Psoas muscle (tissue), 8 donors: ENCODE data around the gene PTPRD. TPM values are rescaled to one million over a fixed set of nuclear protein-coding genes. Genes with fewer than 3 reads are reported as not detected.

ENCODE experiments used
- ATAC-seq, 4 donors: fragments of 200-7000 bp; cut with Tn5 transposase; one replicate each; pipeline ENCODE4 v1.9.1; 2020; ENCODE audit warnings: moderate library complexity in 3 of 4, mild to moderate bottlenecking in 2 of 4
- DNase-seq, 2 donors: peaks; one replicate each; pipeline ENCODE4 v3.0.0-alpha.2; 2020
- H3K27ac ChIP-seq: fragments of 200-600 bp; one replicate; pipeline ENCODE4 v1.8.0; 2022
- H3K27me3 ChIP-seq, 3 donors: fragments of 200-600 bp in 1 of 3; one replicate each; pipeline versions ENCODE4 v1.6.1 to v1.8.0; 2013 to 2022; ENCODE audit warnings: low read length in 2 of 3, mild to moderate bottlenecking in 2 of 3, moderate library complexity in 1 of 3; ENCODE audit not compliant: insufficient read depth in 3 of 3
- H3K36me3 ChIP-seq, 2 donors: fragments of 200-600 bp in 1 of 2; one replicate each; pipeline versions ENCODE4 v1.6.1 to v1.8.0; 2013 to 2022; ENCODE audit warnings: low read depth in 1 of 2, mild to moderate bottlenecking in 1 of 2, moderate library complexity in 1 of 2; ENCODE audit not compliant: insufficient read depth in 1 of 2
- H3K4me1 ChIP-seq: fragments of 200-600 bp; one replicate; pipeline ENCODE4 v1.8.0; 2022
- H3K4me3 ChIP-seq: fragments of 200-600 bp; one replicate; pipeline ENCODE4 v1.8.0; 2022; ENCODE audit warnings: mild to moderate bottlenecking
- H3K9me3 ChIP-seq: fragments of 200-600 bp; one replicate; pipeline ENCODE4 v1.8.0; 2022
- WGBS, 3 donors: extraction: QIAGEN DNeasy Blood & Tissue Kit; methylation state at CpG; one replicate each; pipeline versions ENCODE4 v1.1.6 to v1.1.7; 2013; 5-methylcytosine and 5-hydroxymethylcytosine counted together
- intact Hi-C, 2 donors: fragments of 100-400 bp; cut with DNase I; formaldehyde crosslinking; loops; one replicate each; pipeline versions ENCODE4 v1.11.0 to v1.14.2; 2022
- polyA plus RNA-seq, 3 donors: library from polyadenylated mRNA; stranded (reverse); fragments of 200-250 nt; gene quantifications; one replicate each; pipeline ENCODE4 v1.2.3, GENCODE V29; 2013
- total RNA-seq, 4 donors: library from RNA; stranded (reverse); fragmentation: NEBNext Ultra II Directional in 2 of 4; extraction: Animal tissue kit (Norgen Biotek cat#: 25700) in 2 of 4; gene quantifications; one replicate each; pipeline versions ENCODE4 v1.2.1 to v1.2.4, GENCODE V29; 2021 to 2023
- TF ChIP-seq, protein P1 (sequence below): fragments of 200-600 bp; IDR thresholded peaks from one replicate; pipeline ENCODE4 v1.8.0; 2022; ENCODE audit warnings: antibody characterized with exemption
- donor health status: healthy with polysubstance abuse.
- donor health status: DM: no; HTN: no; CAD: no; lungs with moderate emphysema.
- donor health status: Bipolar disorder and iron deficiency.
- donor health status: healthy.
- donor health status: DM: yes; HTN: yes; CAD: no.
- donor health status: DM: no; HTN: no; CAD: no.
- donor health status: DM: no; HTN: no; CAD: no.
- donor health status: DM: yes; HTN: yes; CAD: no.

The PTPRD gene
- total and polyA plus RNA-seq, 7 donors = 0.44 to 3.1 (median 0.91) TPM

DNA sequence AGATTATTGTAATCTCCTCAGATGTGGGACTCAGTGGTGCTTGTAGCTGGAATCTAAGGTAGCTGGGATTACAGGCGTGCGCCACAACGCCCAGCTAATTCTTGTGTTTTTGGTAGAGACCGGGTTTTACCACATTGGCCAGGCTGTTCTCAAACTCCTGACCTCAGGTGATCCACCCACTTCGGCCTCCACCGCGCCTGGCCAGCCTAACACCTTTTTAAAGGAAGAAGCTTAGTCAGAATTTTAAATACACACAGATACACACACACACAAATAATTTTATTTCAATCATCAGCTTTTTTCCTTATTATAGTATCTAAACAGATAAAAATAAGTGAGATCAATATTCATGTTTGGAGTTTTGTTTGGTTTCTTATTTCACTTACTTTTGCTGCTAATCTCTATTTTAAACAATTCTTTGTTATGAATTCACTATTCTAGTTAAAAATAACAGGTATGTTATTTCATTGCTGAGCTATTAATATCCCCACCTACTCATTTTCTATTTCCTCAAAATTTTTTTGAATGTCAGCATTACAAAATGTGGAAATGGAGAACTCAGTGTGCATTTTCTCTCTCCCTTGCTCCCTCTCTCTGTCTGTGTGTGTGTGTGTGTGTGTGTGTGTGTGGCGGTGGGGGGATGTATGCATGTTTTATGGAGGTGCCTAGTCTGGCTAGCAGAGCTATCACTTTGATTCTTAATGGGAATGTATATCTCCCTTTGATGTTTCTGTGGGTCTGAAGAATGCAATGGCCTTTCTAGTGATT is 1852.6 kb downstream of the PTPRD start:
- TF ChIP-seq, protein P1, sequence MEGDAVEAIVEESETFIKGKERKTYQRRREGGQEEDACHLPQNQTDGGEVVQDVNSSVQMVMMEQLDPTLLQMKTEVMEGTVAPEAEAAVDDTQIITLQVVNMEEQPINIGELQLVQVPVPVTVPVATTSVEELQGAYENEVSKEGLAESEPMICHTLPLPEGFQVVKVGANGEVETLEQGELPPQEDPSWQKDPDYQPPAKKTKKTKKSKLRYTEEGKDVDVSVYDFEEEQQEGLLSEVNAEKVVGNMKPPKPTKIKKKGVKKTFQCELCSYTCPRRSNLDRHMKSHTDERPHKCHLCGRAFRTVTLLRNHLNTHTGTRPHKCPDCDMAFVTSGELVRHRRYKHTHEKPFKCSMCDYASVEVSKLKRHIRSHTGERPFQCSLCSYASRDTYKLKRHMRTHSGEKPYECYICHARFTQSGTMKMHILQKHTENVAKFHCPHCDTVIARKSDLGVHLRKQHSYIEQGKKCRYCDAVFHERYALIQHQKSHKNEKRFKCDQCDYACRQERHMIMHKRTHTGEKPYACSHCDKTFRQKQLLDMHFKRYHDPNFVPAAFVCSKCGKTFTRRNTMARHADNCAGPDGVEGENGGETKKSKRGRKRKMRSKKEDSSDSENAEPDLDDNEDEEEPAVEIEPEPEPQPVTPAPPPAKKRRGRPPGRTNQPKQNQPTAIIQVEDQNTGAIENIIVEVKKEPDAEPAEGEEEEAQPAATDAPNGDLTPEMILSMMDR = no peak
- no peaks in the 10 kb centered on the region for H3K9me3 ChIP-seq
- no peak overlapping the region for H3K4me3 ChIP-seq
- no peak for DNase-seq
- H3K27ac ChIP-seq = no peak overlapping the region
- no peaks in the 10 kb centered on the region for H3K36me3 ChIP-seq
- intact Hi-C loops = no loop called here
- no peaks in the 10 kb centered on the region for H3K4me1 ChIP-seq
- 89 to 97% (median 93%) methylated on average over 8 of the region's 8 CpGs for WGBS, 3 donors
- H3K27me3 ChIP-seq = no peaks in the 10 kb centered on the region
- ATAC-seq = no peak

DNA sequence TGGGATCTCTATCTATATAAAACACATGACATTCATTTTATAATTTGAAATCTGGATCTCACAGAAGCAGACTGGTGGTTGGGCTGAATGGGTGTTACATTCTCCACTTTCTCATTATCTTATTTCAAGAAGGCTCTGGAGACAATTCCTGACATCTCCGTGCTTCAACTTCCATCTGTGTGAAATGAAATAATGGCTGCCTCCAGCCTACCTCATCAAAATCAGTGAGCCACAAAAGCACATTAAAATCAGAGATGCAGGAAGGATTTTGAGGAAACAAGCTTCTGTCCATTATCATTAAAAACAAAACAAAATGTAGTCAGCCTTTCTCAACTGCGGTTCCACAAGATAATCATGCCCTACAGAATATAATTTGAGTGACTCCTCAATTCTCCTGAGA is 1854.9 kb downstream of the PTPRD start:
- WGBS, 3 donors = 62 to 72% (median 70%) methylated on average over 2 of the region's 2 CpGs
- Histone ChIP-seq H3K9me3 (no peaks in the 10 kb centered on the region), H3K36me3 (no peaks in the 10 kb centered on the region), H3K27ac (no peak overlapping the region), H3K4me3 (no peak overlapping the region), H3K27me3 (no peaks in the 10 kb centered on the region), H3K4me1 (no peaks in the 10 kb centered on the region)
- intact Hi-C loops = no loop called here
- TF ChIP-seq, protein P1 = no peak
- DNase-seq (no peak), ATAC-seq (no peak)

DNA sequence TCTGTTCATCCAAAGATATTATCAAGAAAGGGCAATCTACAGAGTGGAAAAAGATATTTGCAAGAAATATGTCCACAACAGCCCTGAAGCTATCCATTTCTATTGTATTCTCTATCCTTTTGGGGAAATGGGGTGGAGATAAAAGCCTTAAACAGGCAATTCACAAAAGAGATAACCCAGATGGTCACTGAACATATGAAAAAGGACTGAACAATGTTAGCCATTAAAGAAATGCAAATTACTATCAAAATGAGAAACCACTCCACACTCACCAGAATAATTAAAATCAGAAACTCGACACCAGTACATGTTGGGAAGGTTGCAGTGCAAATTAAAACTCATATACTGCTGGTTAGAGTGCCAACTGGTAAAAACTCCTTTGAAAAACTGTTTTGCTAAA is 1858.1 kb downstream of the PTPRD start:
- H3K36me3 ChIP-seq = no peaks in the 10 kb centered on the region
- H3K4me3 ChIP-seq = no peak overlapping the region
- no peak overlapping the region for H3K27ac ChIP-seq
- H3K4me1 ChIP-seq = no peaks in the 10 kb centered on the region
- DNase-seq (no peak), ATAC-seq (no peak)
- no peaks in the 10 kb centered on the region for H3K9me3 ChIP-seq
- 89 to 93% (median 90%) methylated on average over 1 of the region's 1 CpG for WGBS, 3 donors
- TF ChIP-seq, protein P1 = no peak
- no peaks in the 10 kb centered on the region for H3K27me3 ChIP-seq
- intact Hi-C loops = no loop called here

DNA sequence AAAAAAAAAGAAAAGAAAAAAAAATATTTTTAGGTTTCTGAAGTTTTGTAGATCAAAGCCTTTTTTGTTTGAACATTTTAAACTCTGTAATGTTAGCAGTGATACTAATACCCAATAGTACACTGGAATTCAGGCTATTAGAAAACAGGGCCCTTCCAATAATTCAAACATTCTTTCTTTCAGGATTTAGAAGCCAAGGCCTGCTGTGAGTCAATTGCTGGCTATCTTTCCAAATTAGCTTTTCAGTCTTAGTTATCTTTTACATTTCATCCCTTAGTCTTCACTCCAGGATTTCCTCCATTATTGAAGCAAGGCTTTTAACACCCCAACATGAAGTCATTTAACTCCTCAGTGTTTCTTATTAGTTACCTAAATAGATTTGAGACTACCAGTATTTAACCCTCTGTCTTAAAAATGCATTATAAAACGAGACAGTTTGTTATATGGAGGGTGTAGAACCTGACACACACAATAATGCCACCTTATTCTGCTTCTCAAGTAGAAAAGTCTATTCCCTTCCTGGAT is 1861.3 kb downstream of the PTPRD start:
- no peaks in the 10 kb centered on the region for H3K9me3 ChIP-seq
- TF ChIP-seq, protein P1 = no peak
- H3K27me3 ChIP-seq = no peaks in the 10 kb centered on the region
- no peak overlapping the region for H3K27ac ChIP-seq
- ATAC-seq (no peak), DNase-seq (no peak)
- no peaks in the 10 kb centered on the region for H3K4me1 ChIP-seq
- intact Hi-C loops = no loop called here
- WGBS, 3 donors = 61 to 72% (median 64%) methylated on average over 1 of the region's 1 CpG
- H3K36me3 ChIP-seq = no peaks in the 10 kb centered on the region
- no peak overlapping the region for H3K4me3 ChIP-seq

DNA sequence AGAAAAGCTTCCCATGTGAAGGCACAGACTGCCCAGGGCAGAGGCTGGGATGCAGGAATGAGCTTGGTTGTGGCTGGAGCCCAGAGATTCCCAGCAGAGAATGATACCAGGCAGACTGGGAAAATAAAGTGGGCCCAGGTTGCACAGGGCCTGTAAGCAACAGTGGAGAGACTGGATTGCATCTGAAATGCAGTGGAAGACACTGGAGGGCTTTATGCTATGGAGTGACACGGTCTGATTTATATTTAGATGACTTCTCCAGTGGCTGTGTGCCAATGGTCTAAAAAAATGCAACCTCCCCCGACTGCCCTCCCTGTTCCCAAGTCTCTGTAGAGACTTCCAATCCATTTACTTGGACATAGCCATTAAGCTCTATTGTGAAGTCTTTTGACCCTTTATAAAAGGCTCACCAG is 1862.2 kb downstream of the PTPRD start:
- Histone ChIP-seq H3K27ac (no peak overlapping the region), H3K4me1 (no peaks in the 10 kb centered on the region), H3K9me3 (no peaks in the 10 kb centered on the region), H3K36me3 (no peaks in the 10 kb centered on the region), H3K27me3 (no peaks in the 10 kb centered on the region), H3K4me3 (no peak overlapping the region)
- ATAC-seq = no peak
- WGBS, 3 donors = 5 to 15% (median 14%) methylated on average over 2 of the region's 2 CpGs
- intact Hi-C loops = no loop called here
- TF ChIP-seq, protein P1 = no peak
- no peak for DNase-seq
